Liver (tissue), 9 donors: Measurements from ENCODE around the gene RADIL. TPM values are rescaled to one million over a fixed set of nuclear protein-coding genes. Genes with fewer than 3 reads are reported as not detected.
"Not testable (repeated sequence)": the region's sequence is repeated elsewhere in the genome, so short reads cannot be mapped to it uniquely, and the experiment has no call there.

Experiments used
- DNase-seq: peaks from one replicate; pipeline ENCODE4 v3.0.0-alpha.2; 2017; ENCODE audit warnings: low spot score
- H3K27ac ChIP-seq, 2 donors: one replicate each; pipeline ENCODE4 v1.7.0; 2013; ENCODE audit warnings: inconsistent platforms in 2 of 2, low read length in 2 of 2, control low read depth in 1 of 2, low read depth in 1 of 2, mild to moderate bottlenecking in 1 of 2
- H3K27me3 ChIP-seq, 4 donors: one replicate each; pipeline versions ENCODE4 v1.6.1 to v1.7.0; 2013; ENCODE audit warnings: low read length in 3 of 4, inconsistent platforms in 1 of 4, mild to moderate bottlenecking in 1 of 4, moderate library complexity in 1 of 4; ENCODE audit not compliant: control insufficient read depth in 4 of 4, insufficient read depth in 4 of 4
- H3K36me3 ChIP-seq, 4 donors: one replicate each; pipeline versions ENCODE4 v1.6.1 to v1.7.0; 2013; ENCODE audit warnings: low read length in 3 of 4, mild to moderate bottlenecking in 3 of 4, low read depth in 1 of 4, moderate library complexity in 1 of 4; ENCODE audit not compliant: control insufficient read depth in 4 of 4, insufficient read depth in 3 of 4
- H3K4me1 ChIP-seq, 4 donors: one replicate each; pipeline versions ENCODE4 v1.6.1 to v1.7.0; 2013; ENCODE audit warnings: low read length in 3 of 4, mild to moderate bottlenecking in 3 of 4, moderate library complexity in 1 of 4; ENCODE audit not compliant: control insufficient read depth in 4 of 4, insufficient read depth in 4 of 4
- H3K4me3 ChIP-seq, 3 donors: one replicate each; pipeline versions ENCODE4 v1.6.1 to v1.7.0; 2013; ENCODE audit warnings: low read length in 3 of 3, control low read depth in 1 of 3, low read depth in 1 of 3, mild to moderate bottlenecking in 1 of 3
- H3K9ac ChIP-seq, 2 donors: one replicate each; pipeline ENCODE4 v1.7.0; 2013; ENCODE audit warnings: low read length in 2 of 2, mild to moderate bottlenecking in 2 of 2, moderate library complexity in 2 of 2, control low read depth in 1 of 2, low read depth in 1 of 2
- H3K9me3 ChIP-seq, 4 donors: one replicate each; pipeline versions ENCODE4 v1.6.1 to v1.7.0; 2013; ENCODE audit warnings: low read length in 3 of 4; ENCODE audit not compliant: control insufficient read depth in 4 of 4
- FOXA2 ChIP-seq: IDR thresholded peaks from 2 replicates; pipeline ENCODE4 v1.6.1; 2016; ENCODE audit warnings: antibody characterized with exemption
- GABPA ChIP-seq, 2 donors: IDR thresholded peaks in 1 of 2; conservative IDR thresholded peaks in 1 of 2; 2 replicates each; pipeline ENCODE4 v1.6.1; 2016; ENCODE audit warnings: antibody characterized with exemption in 2 of 2, mild to moderate bottlenecking in 1 of 2, moderate library complexity in 1 of 2
- HNF4A ChIP-seq, 2 donors: conservative IDR thresholded peaks; 2 replicates each; pipeline ENCODE4 v1.6.1; 2016; ENCODE audit warnings: antibody characterized with exemption in 2 of 2, mild to moderate bottlenecking in 2 of 2
- RAD21 ChIP-seq, 2 donors: IDR thresholded peaks; 2 replicates each; pipeline ENCODE4 v1.6.1; 2016; ENCODE audit warnings: antibody characterized with exemption in 2 of 2, mild to moderate bottlenecking in 2 of 2
- RXRA ChIP-seq, 2 donors: IDR thresholded peaks; 2 replicates each; pipeline ENCODE4 v1.6.1; 2017 to 2018; ENCODE audit warnings: antibody characterized with exemption in 2 of 2, mild to moderate bottlenecking in 1 of 2
- SP1 ChIP-seq: IDR thresholded peaks from 2 replicates; pipeline ENCODE4 v1.6.1; 2018; ENCODE audit warnings: antibody characterized with exemption, mild to moderate bottlenecking
- TAF1 ChIP-seq: conservative IDR thresholded peaks from 2 replicates; pipeline ENCODE4 v1.6.1; 2016; ENCODE audit warnings: antibody characterized with exemption, mild to moderate bottlenecking
- YY1 ChIP-seq: IDR thresholded peaks from 2 replicates; pipeline ENCODE4 v1.6.1; 2016; ENCODE audit warnings: antibody characterized with exemption, mild to moderate bottlenecking
- WGBS: extraction: QIAGEN DNeasy Blood & Tissue Kit; methylation state at CpG from one replicate; pipeline ENCODE4 v1.1.7; 2013; 5-methylcytosine and 5-hydroxymethylcytosine counted together
- polyA plus RNA-seq, 2 donors: library from polyadenylated mRNA; stranded (reverse) in 1 of 2; unstranded in 1 of 2; fragments of 200-250 nt in 1 of 2; fragments of >200 nt in 1 of 2; fragmentation: Nextera tagmentation in 1 of 2; extraction: Ambion mirVana in 1 of 2; gene quantifications; one replicate each; pipeline versions ENCODE4 v1.2.1 to v1.2.3, GENCODE V29; 2013 to 2015
- total RNA-seq, 2 donors: library from RNA; depleted of rRNA; stranded (reverse); fragments of >200 nt; gene quantifications; one replicate each; pipeline ENCODE4 v1.2.3, GENCODE V29; 2014
- TF ChIP-seq, protein P1 (sequence below): IDR thresholded peaks from 2 replicates; pipeline ENCODE4 v1.6.1; 2016; ENCODE audit warnings: antibody characterized with exemption
- TF ChIP-seq, protein P2 (sequence below): IDR thresholded peaks from 2 replicates; pipeline ENCODE4 v1.6.1; 2016; ENCODE audit warnings: antibody characterized with exemption
- TF ChIP-seq, protein P3 (sequence below): IDR thresholded peaks from 2 replicates; pipeline ENCODE4 v1.6.1; 2016; ENCODE audit warnings: antibody characterized with exemption, mild to moderate bottlenecking
- TF ChIP-seq, protein P4 (sequence below): IDR thresholded peaks from 2 replicates; pipeline ENCODE4 v1.6.1; 2016; ENCODE audit warnings: antibody characterized with exemption
- donor health status: healthy.
- donor health status: healthy.
- donor health status: healthy.
- donor health status: healthy.
- donor health status: healthy.

RADIL gene
- total and polyA plus RNA-seq, 4 donors, result 0.14 to 0.25 (median 0.21) TPM; not detected in 1

DNA sequence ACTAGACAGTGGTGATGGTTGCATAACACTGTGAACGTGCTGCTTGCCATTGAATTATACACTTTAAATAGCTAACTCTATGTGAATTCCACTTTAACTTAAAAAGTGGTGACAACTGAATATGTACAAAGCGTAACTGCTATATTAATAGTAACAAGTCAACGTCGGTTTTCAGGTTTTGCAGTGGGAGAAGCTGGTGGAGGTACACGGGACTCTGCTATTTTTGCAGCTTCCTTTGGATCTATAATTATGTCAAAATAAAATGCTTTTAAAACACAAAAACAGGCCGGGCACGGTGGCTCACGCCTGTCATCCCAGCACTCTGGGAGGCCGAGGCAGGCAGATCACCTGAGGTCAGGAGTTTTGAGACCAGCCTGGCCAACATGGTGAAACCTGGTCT is 87.1 kb downstream of the RADIL start:
- no peaks in the 10 kb centered on the region for H3K9me3 ChIP-seq
- no peak for TF ChIP-seq FOXA2
- TF ChIP-seq RAD21 (IDR thresholded peaks at IDR 0.05), result no peak
- TF ChIP-seq RXRA (IDR thresholded peaks at IDR 0.05), result no peak
- TF ChIP-seq GABPA (IDR thresholded peaks at IDR 0.05 in 1 of 2, conservative IDR thresholded peaks at IDR 0.05 in 1 of 2), result no peak
- TF ChIP-seq, protein P1, sequence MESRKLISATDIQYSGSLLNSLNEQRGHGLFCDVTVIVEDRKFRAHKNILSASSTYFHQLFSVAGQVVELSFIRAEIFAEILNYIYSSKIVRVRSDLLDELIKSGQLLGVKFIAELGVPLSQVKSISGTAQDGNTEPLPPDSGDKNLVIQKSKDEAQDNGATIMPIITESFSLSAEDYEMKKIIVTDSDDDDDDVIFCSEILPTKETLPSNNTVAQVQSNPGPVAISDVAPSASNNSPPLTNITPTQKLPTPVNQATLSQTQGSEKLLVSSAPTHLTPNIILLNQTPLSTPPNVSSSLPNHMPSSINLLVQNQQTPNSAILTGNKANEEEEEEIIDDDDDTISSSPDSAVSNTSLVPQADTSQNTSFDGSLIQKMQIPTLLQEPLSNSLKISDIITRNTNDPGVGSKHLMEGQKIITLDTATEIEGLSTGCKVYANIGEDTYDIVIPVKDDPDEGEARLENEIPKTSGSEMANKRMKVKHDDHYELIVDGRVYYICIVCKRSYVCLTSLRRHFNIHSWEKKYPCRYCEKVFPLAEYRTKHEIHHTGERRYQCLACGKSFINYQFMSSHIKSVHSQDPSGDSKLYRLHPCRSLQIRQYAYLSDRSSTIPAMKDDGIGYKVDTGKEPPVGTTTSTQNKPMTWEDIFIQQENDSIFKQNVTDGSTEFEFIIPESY, result no peak
- TF ChIP-seq HNF4A (conservative IDR thresholded peaks at IDR 0.05), result no peak
- TF ChIP-seq, protein P2, sequence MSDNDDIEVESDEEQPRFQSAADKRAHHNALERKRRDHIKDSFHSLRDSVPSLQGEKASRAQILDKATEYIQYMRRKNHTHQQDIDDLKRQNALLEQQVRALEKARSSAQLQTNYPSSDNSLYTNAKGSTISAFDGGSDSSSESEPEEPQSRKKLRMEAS, result no peak
- no peak for TF ChIP-seq YY1
- TF ChIP-seq, protein P3, sequence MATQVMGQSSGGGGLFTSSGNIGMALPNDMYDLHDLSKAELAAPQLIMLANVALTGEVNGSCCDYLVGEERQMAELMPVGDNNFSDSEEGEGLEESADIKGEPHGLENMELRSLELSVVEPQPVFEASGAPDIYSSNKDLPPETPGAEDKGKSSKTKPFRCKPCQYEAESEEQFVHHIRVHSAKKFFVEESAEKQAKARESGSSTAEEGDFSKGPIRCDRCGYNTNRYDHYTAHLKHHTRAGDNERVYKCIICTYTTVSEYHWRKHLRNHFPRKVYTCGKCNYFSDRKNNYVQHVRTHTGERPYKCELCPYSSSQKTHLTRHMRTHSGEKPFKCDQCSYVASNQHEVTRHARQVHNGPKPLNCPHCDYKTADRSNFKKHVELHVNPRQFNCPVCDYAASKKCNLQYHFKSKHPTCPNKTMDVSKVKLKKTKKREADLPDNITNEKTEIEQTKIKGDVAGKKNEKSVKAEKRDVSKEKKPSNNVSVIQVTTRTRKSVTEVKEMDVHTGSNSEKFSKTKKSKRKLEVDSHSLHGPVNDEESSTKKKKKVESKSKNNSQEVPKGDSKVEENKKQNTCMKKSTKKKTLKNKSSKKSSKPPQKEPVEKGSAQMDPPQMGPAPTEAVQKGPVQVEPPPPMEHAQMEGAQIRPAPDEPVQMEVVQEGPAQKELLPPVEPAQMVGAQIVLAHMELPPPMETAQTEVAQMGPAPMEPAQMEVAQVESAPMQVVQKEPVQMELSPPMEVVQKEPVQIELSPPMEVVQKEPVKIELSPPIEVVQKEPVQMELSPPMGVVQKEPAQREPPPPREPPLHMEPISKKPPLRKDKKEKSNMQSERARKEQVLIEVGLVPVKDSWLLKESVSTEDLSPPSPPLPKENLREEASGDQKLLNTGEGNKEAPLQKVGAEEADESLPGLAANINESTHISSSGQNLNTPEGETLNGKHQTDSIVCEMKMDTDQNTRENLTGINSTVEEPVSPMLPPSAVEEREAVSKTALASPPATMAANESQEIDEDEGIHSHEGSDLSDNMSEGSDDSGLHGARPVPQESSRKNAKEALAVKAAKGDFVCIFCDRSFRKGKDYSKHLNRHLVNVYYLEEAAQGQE, result no peak
- no peak for TF ChIP-seq SP1
- TF ChIP-seq, protein P4, sequence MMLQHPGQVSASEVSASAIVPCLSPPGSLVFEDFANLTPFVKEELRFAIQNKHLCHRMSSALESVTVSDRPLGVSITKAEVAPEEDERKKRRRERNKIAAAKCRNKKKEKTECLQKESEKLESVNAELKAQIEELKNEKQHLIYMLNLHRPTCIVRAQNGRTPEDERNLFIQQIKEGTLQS, result no peak
- H3K4me3 ChIP-seq, result no peak overlapping the region
- H3K27ac ChIP-seq, result no peak overlapping the region
- H3K4me1 ChIP-seq, result peaks cover 0 to 3% (median 0%) of the 10 kb centered on the region in 4 donors
- no peak for DNase-seq
- WGBS, result 92% methylated on average over 9 of the region's 9 CpGs
- peaks cover 0 to 5% (median under 1%) of the 10 kb centered on the region in 4 donors for H3K36me3 ChIP-seq
- H3K9ac ChIP-seq, result no peak overlapping the region
- H3K27me3 ChIP-seq, result no peaks in the 10 kb centered on the region

DNA sequence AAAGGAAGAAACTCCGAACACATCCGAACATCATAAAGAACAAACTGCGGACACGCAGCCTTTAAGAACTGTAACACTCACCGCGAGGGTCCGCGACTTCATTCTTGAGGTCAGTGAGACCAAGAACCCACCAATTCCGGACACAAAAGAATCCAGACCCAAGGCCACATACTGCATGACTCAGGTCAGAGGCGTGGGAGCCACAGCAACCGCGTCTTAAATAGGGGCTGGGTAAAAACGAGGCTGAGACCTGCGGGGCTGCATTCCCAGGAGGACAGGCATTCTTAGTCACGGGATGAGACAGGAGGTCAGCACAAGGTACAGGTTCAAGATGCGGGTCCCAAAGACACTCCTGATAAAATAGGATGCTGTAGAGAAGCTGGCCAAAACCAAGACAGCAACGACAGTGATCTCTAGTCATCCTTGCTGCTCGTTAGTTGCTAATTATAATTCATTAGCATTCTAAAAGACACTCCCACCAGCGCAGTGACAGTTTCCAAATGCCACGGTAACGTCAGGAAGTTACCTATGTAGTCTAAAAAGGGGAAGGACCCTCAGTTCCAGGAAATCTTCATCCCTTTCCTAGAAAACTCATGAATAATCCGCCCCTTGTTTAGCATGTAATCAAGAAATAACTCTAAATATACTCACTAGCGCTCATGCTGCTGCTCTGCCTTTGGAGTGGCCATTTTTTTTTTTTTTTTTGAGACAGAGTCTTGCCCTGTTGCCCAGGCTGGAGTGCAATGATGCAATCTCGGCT is 88.7 kb downstream of the RADIL start:
- Histone ChIP-seq H3K9me3 (no peaks in the 10 kb centered on the region), H3K9ac (no peak overlapping the region), H3K4me3 (no peak overlapping the region), H3K4me1 (peaks cover 0 to 3% (median 0%) of the 10 kb centered on the region in 4 donors), H3K36me3 (peaks cover 4 to 20% (median 11%) of the 10 kb centered on the region in 4 donors), H3K27me3 (no peaks in the 10 kb centered on the region), H3K27ac (no peak overlapping the region)
- TF ChIP-seq HNF4A (conservative IDR thresholded peaks at IDR 0.05), result no peak
- no peak for TF ChIP-seq TAF1
- TF ChIP-seq RXRA (IDR thresholded peaks at IDR 0.05), result no peak
- TF ChIP-seq SP1, result no peak
- TF ChIP-seq GABPA (IDR thresholded peaks at IDR 0.05 in 1 of 2, conservative IDR thresholded peaks at IDR 0.05 in 1 of 2), result no peak
- WGBS, result 91% methylated on average over 24 of the region's 24 CpGs
- no peak for DNase-seq

DNA sequence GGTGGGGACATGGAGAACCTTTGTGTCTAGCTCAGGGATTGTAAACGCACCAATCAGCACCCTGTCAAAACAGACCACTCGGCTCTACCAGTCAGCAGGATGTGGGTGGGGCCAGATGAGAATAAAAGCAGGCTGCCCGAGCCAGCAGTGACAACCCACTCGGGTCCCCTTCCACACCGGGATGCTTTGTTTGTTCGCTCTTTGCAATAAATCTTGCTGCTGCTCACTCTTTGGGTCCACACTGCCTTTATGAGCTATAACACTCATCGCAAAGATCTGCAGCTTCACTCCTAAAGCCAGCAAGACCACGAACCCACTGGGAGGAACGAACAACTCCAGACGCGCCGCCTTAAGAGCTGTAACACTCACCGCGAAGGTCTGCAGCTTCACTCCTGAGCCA is 89.3 kb downstream of the RADIL start:
- not testable (repeated sequence) for H3K27ac ChIP-seq, H3K9ac ChIP-seq, H3K4me1 ChIP-seq, H3K9me3 ChIP-seq, H3K27me3 ChIP-seq, DNase-seq, H3K4me3 ChIP-seq
- H3K36me3 ChIP-seq, result peaks cover 4 to 26% (median 12%) of the 10 kb centered on the region in 4 donors
- WGBS, result 91% methylated on average over 14 of the region's 14 CpGs

DNA sequence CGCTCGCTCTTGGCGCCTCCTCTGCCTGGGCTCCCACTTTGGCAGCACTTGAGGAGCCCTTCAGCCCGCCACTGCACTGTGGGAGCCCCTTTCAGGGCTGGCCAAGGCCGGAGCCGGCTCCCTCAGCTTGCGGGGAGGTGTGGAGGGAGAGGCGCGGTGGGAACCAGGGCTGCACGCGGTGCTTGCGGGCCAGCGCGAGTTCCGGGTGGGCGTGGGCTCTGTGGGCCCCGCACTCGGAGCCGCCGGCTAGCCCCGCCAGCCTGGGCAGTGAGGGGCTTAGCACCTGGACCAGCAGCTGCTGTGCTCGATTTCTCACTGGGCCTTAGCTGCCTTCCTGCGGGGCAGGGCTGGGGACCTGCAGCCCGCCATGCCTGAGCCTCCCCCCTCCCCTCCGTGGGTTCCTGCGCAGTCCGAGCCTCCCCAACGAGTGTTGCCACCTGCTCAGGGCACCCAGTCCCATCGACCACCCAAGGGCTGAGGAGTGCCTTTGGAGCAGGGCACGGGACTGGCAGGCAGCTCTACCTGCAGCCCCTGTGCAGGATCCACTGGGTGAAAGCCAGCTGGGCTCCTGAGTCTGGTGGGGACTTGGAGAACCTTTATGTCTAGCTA is 90.0 kb downstream of the RADIL start:
- H3K27me3 ChIP-seq, H3K9me3 ChIP-seq, DNase-seq, H3K4me3 ChIP-seq, H3K27ac ChIP-seq, H3K9ac ChIP-seq, H3K4me1 ChIP-seq: not testable (repeated sequence)
- 98% methylated on average over 30 of the region's 30 CpGs for WGBS
- H3K36me3 ChIP-seq, result peaks cover 4 to 32% (median 14%) of the 10 kb centered on the region in 4 donors
